Astrocyte of the cerebellum (primary cell): Measurements from ENCODE around the gene RIPOR2.

Experiments
- DNase-seq: peaks from one replicate; pipeline ENCODE4 v3.0.0-alpha.2; 2011; ENCODE audit warnings: low read depth
- H3K4me3 ChIP-seq: 2 replicates; pipeline ENCODE4 v1.5.1; 2011; ENCODE audit warnings: mild to moderate bottlenecking, low read depth, low read length, moderate library complexity
- in situ Hi-C: cut with HindIII; loops from 2 replicates; pipeline ENCODE4 v1.10.0; 2017; ENCODE audit warnings: low sequenced_read_pairs
- TF ChIP-seq, protein P1 (sequence below): IDR thresholded peaks from 2 replicates; pipeline ENCODE4 v1.5.1; 2012; ENCODE audit warnings: low read length, low read depth, moderate library complexity, mild to moderate bottlenecking; ENCODE audit errors: missing control alignments

RIPOR2 gene

DNA sequence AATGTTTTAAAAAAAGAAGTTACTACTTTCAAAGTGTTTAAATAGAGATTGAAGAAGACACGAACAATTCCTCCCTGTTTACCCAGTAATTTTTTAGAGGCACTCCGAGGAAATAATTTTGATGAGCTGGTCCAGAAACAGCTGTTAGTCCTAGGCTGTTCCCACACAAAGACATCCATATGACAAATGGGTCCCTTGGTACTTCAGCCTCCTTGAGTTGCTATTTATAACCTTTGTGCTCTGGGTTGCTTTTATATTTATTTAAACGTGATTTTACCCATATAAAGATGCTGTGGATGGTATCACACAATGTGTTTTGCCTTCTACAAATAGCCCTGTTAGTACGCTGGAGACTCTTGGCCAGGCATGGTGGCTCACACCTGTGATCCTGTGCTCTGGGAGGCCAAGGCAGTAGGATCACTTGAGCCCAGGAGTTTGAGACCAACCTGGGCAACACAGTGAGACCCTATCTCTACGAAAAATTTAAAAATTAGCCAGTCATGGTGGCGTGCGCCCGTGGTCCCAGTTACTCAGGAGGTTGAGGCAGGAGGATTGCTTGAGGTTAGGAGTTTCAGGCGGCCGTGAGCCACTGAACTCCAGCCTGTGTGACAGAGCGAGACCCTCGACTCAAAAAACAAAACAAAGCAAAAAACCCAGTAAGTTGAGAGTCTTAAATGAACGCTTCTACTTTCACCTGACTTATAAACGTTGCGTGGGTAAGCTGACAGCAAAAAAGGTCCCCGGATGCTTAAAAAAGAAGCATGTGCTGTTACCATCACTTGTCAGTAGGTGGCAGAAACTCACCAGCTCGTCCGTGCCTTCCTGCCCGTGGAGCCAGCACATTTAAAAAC, 80.1 kb downstream of the RIPOR2 start:
- TF ChIP-seq, protein P1, sequence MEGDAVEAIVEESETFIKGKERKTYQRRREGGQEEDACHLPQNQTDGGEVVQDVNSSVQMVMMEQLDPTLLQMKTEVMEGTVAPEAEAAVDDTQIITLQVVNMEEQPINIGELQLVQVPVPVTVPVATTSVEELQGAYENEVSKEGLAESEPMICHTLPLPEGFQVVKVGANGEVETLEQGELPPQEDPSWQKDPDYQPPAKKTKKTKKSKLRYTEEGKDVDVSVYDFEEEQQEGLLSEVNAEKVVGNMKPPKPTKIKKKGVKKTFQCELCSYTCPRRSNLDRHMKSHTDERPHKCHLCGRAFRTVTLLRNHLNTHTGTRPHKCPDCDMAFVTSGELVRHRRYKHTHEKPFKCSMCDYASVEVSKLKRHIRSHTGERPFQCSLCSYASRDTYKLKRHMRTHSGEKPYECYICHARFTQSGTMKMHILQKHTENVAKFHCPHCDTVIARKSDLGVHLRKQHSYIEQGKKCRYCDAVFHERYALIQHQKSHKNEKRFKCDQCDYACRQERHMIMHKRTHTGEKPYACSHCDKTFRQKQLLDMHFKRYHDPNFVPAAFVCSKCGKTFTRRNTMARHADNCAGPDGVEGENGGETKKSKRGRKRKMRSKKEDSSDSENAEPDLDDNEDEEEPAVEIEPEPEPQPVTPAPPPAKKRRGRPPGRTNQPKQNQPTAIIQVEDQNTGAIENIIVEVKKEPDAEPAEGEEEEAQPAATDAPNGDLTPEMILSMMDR, result peak; percentile 88
- peak; percentile 47 for DNase-seq
- H3K4me3 ChIP-seq, result no peak overlapping the region
- in situ Hi-C loops, result loop anchor here (5.0 kb wide), 1 partner anchor 212 kb away; no protein-coding TSS in a partner anchor

DNA sequence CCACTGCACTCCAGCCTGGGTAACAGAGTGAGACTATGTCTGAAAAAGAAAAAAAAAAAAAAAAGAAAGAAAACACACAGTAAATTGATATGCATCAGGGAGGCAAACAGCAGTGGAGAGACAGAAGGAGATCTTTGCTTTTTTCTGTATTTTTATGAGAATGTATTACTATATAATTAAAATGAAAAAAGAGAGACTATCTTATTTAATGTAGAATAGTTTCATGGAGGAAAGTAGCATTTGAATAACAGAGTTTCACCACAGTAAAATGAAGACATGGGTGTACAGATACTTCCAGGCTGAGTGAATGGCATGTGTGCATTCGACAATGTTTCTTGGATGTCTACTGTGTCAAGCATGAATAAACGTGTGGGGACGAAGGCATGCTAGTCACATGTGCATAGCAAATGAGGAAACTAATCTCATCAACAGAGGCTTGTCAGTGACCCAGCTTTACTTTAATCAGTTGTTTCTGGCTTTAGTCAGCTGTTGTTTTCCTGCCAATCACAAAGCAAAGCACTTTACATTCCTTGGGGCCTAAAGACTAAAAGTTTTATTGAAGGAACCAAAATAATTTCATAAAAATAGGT, 81.6 kb downstream of the RIPOR2 start:
- in situ Hi-C loops, result no loop called here
- TF ChIP-seq, protein P1, result no peak

DNA sequence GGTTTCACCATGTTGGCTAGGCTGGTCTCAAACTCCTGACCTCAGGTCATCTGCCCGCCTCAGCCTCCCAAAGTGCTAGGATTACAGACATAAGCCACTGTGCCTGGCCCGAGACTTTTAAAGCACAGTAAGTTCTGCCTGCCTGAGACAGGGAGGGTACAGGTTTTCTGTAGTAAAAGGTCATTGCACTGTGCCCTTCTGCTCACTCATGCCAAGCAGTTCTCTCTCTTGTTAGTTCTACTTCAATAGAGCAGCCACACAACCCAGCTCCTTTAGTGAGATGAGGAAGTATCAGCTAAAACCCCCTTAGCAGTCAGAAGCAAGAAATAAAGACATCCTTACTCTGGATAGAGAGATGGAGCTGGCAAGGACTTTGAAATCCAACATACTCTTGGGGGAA, 84.7 kb downstream of the RIPOR2 start:
- TF ChIP-seq, protein P1, result no peak
- no peak for DNase-seq
- in situ Hi-C loops, result no loop called here
- no peak overlapping the region for H3K4me3 ChIP-seq

More for the DNA sequence above, 81.6 kb downstream of the RIPOR2 start:
- H3K4me3 ChIP-seq, result no peak overlapping the region
- no peak for DNase-seq

DNA sequence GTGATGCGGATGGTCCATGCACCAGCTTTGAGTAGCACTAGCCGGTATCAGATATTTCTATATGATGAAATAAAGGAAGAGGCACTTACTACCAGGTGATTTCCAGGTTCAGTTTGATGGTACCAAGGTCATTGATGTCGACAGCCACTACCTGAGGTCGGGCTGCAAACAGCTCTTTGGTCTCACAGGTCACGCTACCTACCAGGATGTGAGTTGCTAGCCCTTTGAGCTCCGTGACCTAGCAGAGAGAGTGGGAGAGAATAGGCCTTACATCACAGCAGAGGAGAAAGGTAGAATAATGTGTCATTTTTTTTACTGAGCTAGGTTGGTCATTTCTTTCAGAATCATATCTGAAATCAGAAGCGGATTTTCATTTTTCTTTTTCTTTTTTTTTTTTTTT, 86.0 kb downstream of the RIPOR2 start:
- no peak for DNase-seq
- in situ Hi-C loops, result no loop called here
- TF ChIP-seq, protein P1, result no peak
- H3K4me3 ChIP-seq, result no peak overlapping the region

DNA sequence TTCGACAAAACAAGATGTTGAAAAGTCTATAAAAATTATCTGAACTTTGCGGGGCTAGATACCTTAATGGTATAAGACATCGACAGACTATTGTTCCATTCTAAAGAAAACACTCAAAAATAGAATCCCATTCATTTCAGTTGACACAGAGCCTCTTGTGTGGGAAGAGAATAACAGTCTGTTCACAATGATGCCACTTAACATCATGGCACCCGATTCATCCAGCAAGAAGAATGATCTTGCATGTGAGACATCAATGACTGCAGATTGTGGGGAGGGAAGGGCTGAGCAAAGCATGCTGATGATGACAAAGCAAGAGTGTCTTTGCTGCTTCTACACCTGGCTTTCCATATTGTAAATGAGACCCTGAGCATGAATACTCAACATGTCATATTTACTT, 87.3 kb downstream of the RIPOR2 start:
- H3K4me3 ChIP-seq, result no peak overlapping the region
- no peak for DNase-seq
- in situ Hi-C loops, result no loop called here
- TF ChIP-seq, protein P1, result no peak

DNA sequence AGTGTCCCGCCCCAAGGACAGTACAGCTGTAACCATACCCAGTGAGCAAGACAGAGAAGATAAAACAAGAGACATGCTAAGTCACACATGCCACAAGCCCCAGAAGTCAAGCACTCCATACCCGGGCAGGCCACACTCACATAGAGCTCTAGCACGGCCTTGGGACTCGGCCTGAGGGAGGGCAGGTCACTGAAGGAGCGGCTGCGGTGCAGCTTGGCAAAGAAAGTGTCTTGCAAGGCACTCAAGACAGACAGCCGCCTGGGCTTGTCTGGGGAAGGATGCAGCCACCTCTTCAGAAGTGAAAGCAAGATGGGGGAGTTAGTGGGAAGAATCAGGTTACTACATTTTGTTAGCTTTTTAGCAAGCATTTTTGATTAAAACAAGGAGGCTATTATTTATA, 88.4 kb downstream of the RIPOR2 start:
- in situ Hi-C loops, result no loop called here
- TF ChIP-seq, protein P1, result no peak
- H3K4me3 ChIP-seq, result no peak overlapping the region
- no peak for DNase-seq
